ENCODE data around the gene CLDN18. TPM values are rescaled to one million over a fixed set of nuclear protein-coding genes. Genes with fewer than 3 reads are reported as not detected.

The CLDN18 gene
- total and polyA plus RNA-seq, 9 of the 15 experiments (the other 6 are each of a cell fraction or from before 2014, with no cell fraction given): 0.11 TPM; not detected in 8

GRCh38 chr3:137988152-137988551 is 21.8 kb upstream of the CLDN18 start:
- H3K4me1 ChIP-seq (replicated peaks in 1 of 2; ENCODE audit: control insufficient read depth in 2 of 2, insufficient read depth in 2 of 2, low read length in 2 of 2): no peaks in the 10 kb centered on the region
- CTCF ChIA-PET (ENCODE audit: low intra/inter-chr PET ratio): no interaction called here
- no peak overlapping the region for H3K27ac ChIP-seq (ENCODE audit: extremely low read depth, low read depth, low read length)

GRCh38 chr3:137988982-137989381 is 21.0 kb upstream of the CLDN18 start:
- CTCF ChIA-PET (ENCODE audit: low intra/inter-chr PET ratio): no interaction called here
- no peak overlapping the region for H3K27ac ChIP-seq (ENCODE audit: extremely low read depth, low read depth, low read length)
- no peaks in the 10 kb centered on the region for H3K79me2 ChIP-seq (ENCODE audit: control insufficient read depth, insufficient read depth, low read length)
- POLR2A ChIA-PET: interaction anchor here (0.5 kb wide), 1 partner anchor 21 kb away, joined by 3 read pairs; the partner anchor contains the start of gene CLDN18
- no peak overlapping the region for H3K4me2 ChIP-seq (ENCODE audit: insufficient read depth, low read length)
- H2AFZ ChIP-seq (ENCODE audit: low read depth, low read length): no peak overlapping the region
- intact Hi-C loops (cut with micrococcal nuclease) (no loop called here), in situ Hi-C loops (cut with MboI) (no loop called here)
- H3K9ac ChIP-seq (ENCODE audit: insufficient read depth in 1 of 2, low read depth in 2 of 2, low read length in 2 of 2): no peak overlapping the region
- H4K20me1 ChIP-seq (replicated peaks; ENCODE audit: control insufficient read depth, insufficient read depth, low read length): no peaks in the 10 kb centered on the region
- no peak overlapping the region for H3K4me3 ChIP-seq
- no peaks in the 10 kb centered on the region for H3K27me3 ChIP-seq (ENCODE audit: control insufficient read depth in 2 of 2, insufficient read depth in 2 of 2, low read length in 2 of 2)
- WGBS (ENCODE audit: insufficient coverage, low coverage, missing lambda C conversion rate): 0% methylated on average over 3 of the region's 3 CpGs
- H3K4me1 ChIP-seq (replicated peaks in 1 of 2; ENCODE audit: control insufficient read depth in 2 of 2, insufficient read depth in 2 of 2, low read length in 2 of 2): no peaks in the 10 kb centered on the region
- H3K9me3 ChIP-seq (replicated peaks; ENCODE audit: control insufficient read depth, insufficient read depth, low read depth, low read length): no peaks in the 10 kb centered on the region
- H3K36me3 ChIP-seq (ENCODE audit: control insufficient read depth, insufficient read depth, low read length): no peaks in the 10 kb centered on the region
- no TSS peak for BruUV-seq (replicated peaks)
- no peak for DNase-seq (ENCODE audit: extremely low read depth in 1 of 4, low spot score in 3 of 4)
- FAIRE-seq: no peak
- ATAC-seq: no peak
- H3K9me1 ChIP-seq (ENCODE audit: control insufficient read depth, insufficient read depth, low read length): no peaks in the 10 kb centered on the region
- no peak for TF ChIP-seq PTBP1 (IDR thresholded peaks at IDR 0.05; ENCODE audit: low read depth, low read length)
- TF ChIP-seq DEAF1 (CRISPR knock-in tag; IDR thresholded peaks at IDR 0.05): no peak
- TF ChIP-seq HIVEP1 (CRISPR knock-in tag; IDR thresholded peaks at IDR 0.05): no peak
- no peak for TF ChIP-seq EP400 (IDR thresholded peaks at IDR 0.05)
- TF ChIP-seq SRSF3 (IDR thresholded peaks at IDR 0.05; ENCODE audit: insufficient read depth, low read length): no peak
- TF ChIP-seq ZNF274 (IDR thresholded peaks at IDR 0.05; ENCODE audit: borderline replicate concordance, low read depth, low read length): no peak
- no peak for TF ChIP-seq NR2C1 (IDR thresholded peaks at IDR 0.05)
- no peak for TF ChIP-seq NR2C1 (tag; IDR thresholded peaks at IDR 0.05)
- TF ChIP-seq TFAM (CRISPR knock-in tag; conservative IDR thresholded peaks at IDR 0.05): no peak
- TF ChIP-seq ZNF449 (CRISPR knock-in tag; IDR thresholded peaks at IDR 0.05): no peak
- TF ChIP-seq ELF4 (CRISPR knock-in tag; IDR thresholded peaks at IDR 0.05): no peak

More at GRCh38 chr3:137988152-137988551, 21.8 kb upstream of the CLDN18 start:
- Histone ChIP-seq H3K9me3 (replicated peaks; ENCODE audit: control insufficient read depth, insufficient read depth, low read depth, low read length) (no peaks in the 10 kb centered on the region), H2AFZ (ENCODE audit: low read depth, low read length) (no peak overlapping the region), H3K79me2 (ENCODE audit: control insufficient read depth, insufficient read depth, low read length) (no peaks in the 10 kb centered on the region), H3K9ac (ENCODE audit: insufficient read depth in 1 of 2, low read depth in 2 of 2, low read length in 2 of 2) (no peak overlapping the region), H4K20me1 (replicated peaks; ENCODE audit: control insufficient read depth, insufficient read depth, low read length) (no peaks in the 10 kb centered on the region), H3K4me3 (no peak overlapping the region), H3K4me2 (ENCODE audit: insufficient read depth, low read length) (no peak overlapping the region), H3K27me3 (ENCODE audit: control insufficient read depth in 2 of 2, insufficient read depth in 2 of 2, low read length in 2 of 2) (no peaks in the 10 kb centered on the region), H3K36me3 (ENCODE audit: control insufficient read depth, insufficient read depth, low read length) (no peaks in the 10 kb centered on the region), H3K9me1 (ENCODE audit: control insufficient read depth, insufficient read depth, low read length) (no peaks in the 10 kb centered on the region)
- in situ Hi-C loops (cut with MboI): no loop called here
- 3% methylated on average over 4 of the region's 4 CpGs for WGBS (ENCODE audit: insufficient coverage, low coverage, missing lambda C conversion rate)
- DNase-seq (ENCODE audit: extremely low read depth in 1 of 4, low spot score in 3 of 4): no peak
- TF ChIP-seq ZNF3 (CRISPR knock-in tag; IDR thresholded peaks at IDR 0.05): no peak
- no peak for TF ChIP-seq RHOXF2B (CRISPR knock-in tag; conservative IDR thresholded peaks at IDR 0.05)
- no peak for TF ChIP-seq RBM25 (IDR thresholded peaks at IDR 0.05; ENCODE audit: low read depth, low read length, severe bottlenecking)
- TF ChIP-seq ETV5 (CRISPR knock-in tag; IDR thresholded peaks at IDR 0.05; ENCODE audit: low read depth): no peak
- no peak for TF ChIP-seq HNRNPUL1 (IDR thresholded peaks at IDR 0.05; ENCODE audit: low read length)
- no peak for ATAC-seq
- POLR2A ChIA-PET: no interaction called here
- intact Hi-C loops (cut with micrococcal nuclease): no loop called here
- FAIRE-seq: no peak
- no TSS peak for BruUV-seq (replicated peaks)
